NT2/D1 (cell line): ENCODE results near the gene ASXL1.

Source experiments
- YY1 ChIP-seq: IDR thresholded peaks from 2 replicates; pipeline ENCODE4 v1.6.1; 2011; ENCODE audit not compliant: insufficient read length, insufficient read depth
- ZNF274 ChIP-seq: IDR thresholded peaks from 2 replicates; pipeline ENCODE4 v1.6.1; 2011; ENCODE audit warnings: mild to moderate bottlenecking, low read depth, low read length

DNA sequence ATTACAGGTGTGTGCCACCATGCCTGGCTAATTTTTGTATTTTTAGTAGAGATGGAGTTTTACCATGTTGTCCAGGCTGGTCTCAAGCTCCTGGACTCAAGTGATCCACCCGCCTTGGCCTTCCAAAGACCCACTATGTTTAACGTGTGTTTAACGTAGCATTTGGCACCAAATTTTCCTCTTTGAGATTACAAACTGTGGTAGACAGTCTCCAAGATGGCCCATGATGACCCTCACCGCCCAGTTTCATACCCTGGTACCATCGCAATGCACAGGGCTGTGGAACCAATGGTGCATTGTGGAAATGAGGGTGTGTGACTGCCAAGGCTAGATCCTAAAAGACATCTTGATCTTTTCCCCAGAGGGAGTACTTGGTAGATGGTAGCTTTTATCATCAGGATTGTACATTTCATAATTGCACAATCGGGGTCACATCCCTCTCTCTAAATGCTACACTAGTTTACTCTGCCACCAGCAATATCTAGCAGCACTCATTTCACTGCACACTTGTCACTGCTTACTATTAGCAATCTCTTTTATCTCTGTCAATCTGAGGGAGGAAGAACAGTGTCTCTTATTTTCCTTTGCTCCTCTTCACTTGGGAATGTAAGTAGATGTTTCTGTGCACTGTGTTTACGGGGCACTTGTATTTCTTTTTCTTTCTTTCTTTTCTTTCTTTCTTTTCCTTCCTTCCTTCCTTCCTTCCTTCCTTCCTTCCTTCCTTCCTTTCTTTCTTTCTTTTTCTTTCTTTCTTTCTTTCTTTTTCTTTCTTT is 130.1 kb downstream of the ASXL1 start:
- TF ChIP-seq ZNF274 (no peak), YY1 (no peak)
